Mesenchymal stem cell (in vitro differentiated cells and primary cell): ENCODE results near the gene TRIP13.
A peak's percentile ranks its signal among the peaks of the same experiment; 100 is the strongest.

Experiments
- DNase-seq: peaks from one replicate; pipeline ENCODE4 v3.0.0-alpha.2; 2013
- H2AFZ ChIP-seq: one replicate; pipeline ENCODE4 v1.6.1; 2013; ENCODE audit warnings: low read depth, mild to moderate bottlenecking, control low read depth, inconsistent platforms, low read length, moderate library complexity
- H2AK5ac ChIP-seq: 2 replicates; pipeline ENCODE4 v1.6.1; 2013; ENCODE audit warnings: low read length, moderate library complexity, mild to moderate bottlenecking, inconsistent platforms; ENCODE audit not compliant: severe bottlenecking
- H2BK120ac ChIP-seq: one replicate; pipeline ENCODE4 v1.6.1; 2013; ENCODE audit warnings: low read depth, mild to moderate bottlenecking, inconsistent platforms, low read length, moderate library complexity
- H2BK12ac ChIP-seq, 2 experiments: one replicate each; pipeline ENCODE4 v1.6.1; 2013; ENCODE audit warnings: inconsistent platforms in 2 of 2, low read length in 2 of 2, mild to moderate bottlenecking in 2 of 2, moderate library complexity in 2 of 2, control low read depth in 1 of 2
- H2BK15ac ChIP-seq: one replicate; pipeline ENCODE4 v1.6.1; 2013; ENCODE audit warnings: mild to moderate bottlenecking, low read depth, inconsistent platforms; ENCODE audit not compliant: poor library complexity, severe bottlenecking
- H2BK5ac ChIP-seq: 2 replicates; pipeline ENCODE4 v1.6.1; 2013; ENCODE audit warnings: low read depth, mild to moderate bottlenecking, low read length, control low read depth, inconsistent platforms; ENCODE audit not compliant: poor library complexity, severe bottlenecking
- H3K14ac ChIP-seq, 2 experiments: one replicate each; pipeline ENCODE4 v1.6.1; 2013; ENCODE audit warnings: inconsistent platforms in 2 of 2, low read length in 2 of 2, control low read depth in 1 of 2, mild to moderate bottlenecking in 1 of 2, moderate library complexity in 1 of 2
- H3K18ac ChIP-seq, 2 experiments: one replicate each; pipeline ENCODE4 v1.6.1; 2013; ENCODE audit warnings: inconsistent platforms in 2 of 2, low read length in 2 of 2, control low read depth in 1 of 2, low read depth in 1 of 2, mild to moderate bottlenecking in 1 of 2
- H3K23ac ChIP-seq, 2 experiments: one replicate each; pipeline ENCODE4 v1.6.1; 2013; ENCODE audit warnings: inconsistent platforms in 2 of 2, low read length in 2 of 2, mild to moderate bottlenecking in 2 of 2, moderate library complexity in 2 of 2, control low read depth in 1 of 2
- H3K27ac ChIP-seq: 2 replicates; pipeline ENCODE4 v1.5.1; 2013; ENCODE audit warnings: mild to moderate bottlenecking, moderate library complexity, low read length, control low read depth, inconsistent platforms; ENCODE audit not compliant: poor library complexity, severe bottlenecking
- H3K27me3 ChIP-seq, 2 experiments: 2 replicates each; pipeline versions ENCODE4 v1.6.1 to v1.7.0; 2013; ENCODE audit warnings: low read length in 2 of 2, mild to moderate bottlenecking in 2 of 2, moderate library complexity in 2 of 2, control low read depth in 1 of 2, inconsistent platforms in 1 of 2; ENCODE audit not compliant: control insufficient read depth in 1 of 2, insufficient read depth in 1 of 2
- H3K36me3 ChIP-seq, 2 experiments: 2 replicates each; pipeline versions ENCODE4 v1.6.1 to v1.7.0; 2013; ENCODE audit warnings: low read length in 2 of 2, control low read depth in 1 of 2, inconsistent platforms in 1 of 2, low read depth in 1 of 2, mild to moderate bottlenecking in 1 of 2; ENCODE audit not compliant: insufficient read depth in 2 of 2, control insufficient read depth in 1 of 2
- H3K4ac ChIP-seq, 2 experiments: one replicate each; pipeline ENCODE4 v1.6.1; 2013; ENCODE audit warnings: inconsistent platforms in 2 of 2, low read length in 2 of 2, mild to moderate bottlenecking in 2 of 2, moderate library complexity in 2 of 2, control low read depth in 1 of 2, low read depth in 1 of 2
- H3K4me1 ChIP-seq: 2 replicates; pipeline ENCODE4 v1.6.1; 2013; ENCODE audit warnings: low read depth, low read length, control low read depth; ENCODE audit not compliant: control insufficient read depth, insufficient read depth
- H3K4me2 ChIP-seq: 2 replicates; pipeline ENCODE4 v1.6.1; 2013; ENCODE audit warnings: low read length, mild to moderate bottlenecking, inconsistent platforms; ENCODE audit not compliant: poor library complexity, severe bottlenecking
- H3K4me3 ChIP-seq, 2 experiments: 2 replicates each; pipeline versions ENCODE4 v1.5.1 to v1.7.0; 2013; ENCODE audit warnings: low read length in 2 of 2, mild to moderate bottlenecking in 2 of 2, control low read depth in 1 of 2, low read depth in 1 of 2; ENCODE audit not compliant: insufficient read depth in 1 of 2
- H3K79me1 ChIP-seq: replicated peaks from 2 replicates; pipeline ENCODE4 v1.6.1; 2013; ENCODE audit warnings: mild to moderate bottlenecking, control low read depth, low read length, inconsistent platforms; ENCODE audit not compliant: poor library complexity, severe bottlenecking
- H3K9ac ChIP-seq: 2 replicates; pipeline ENCODE4 v1.7.0; 2013; ENCODE audit warnings: mild to moderate bottlenecking, low read length, moderate library complexity
- H3K9me3 ChIP-seq: 2 replicates; pipeline ENCODE4 v1.7.0; 2013; ENCODE audit warnings: mild to moderate bottlenecking, low read length; ENCODE audit not compliant: control insufficient read depth
- H4K8ac ChIP-seq: one replicate; pipeline ENCODE4 v1.6.1; 2013; ENCODE audit warnings: inconsistent platforms, mild to moderate bottlenecking, low read length, moderate library complexity
- H4K91ac ChIP-seq: one replicate; pipeline ENCODE4 v1.6.1; 2013; ENCODE audit warnings: mild to moderate bottlenecking, low read length, inconsistent platforms
- WGBS: methylation state at CpG from one replicate; pipeline ENCODE4 v1.1.7; 2013; ENCODE audit warnings: mixed read lengths; 5-methylcytosine and 5-hydroxymethylcytosine counted together

Gene TRIP13

DNA sequence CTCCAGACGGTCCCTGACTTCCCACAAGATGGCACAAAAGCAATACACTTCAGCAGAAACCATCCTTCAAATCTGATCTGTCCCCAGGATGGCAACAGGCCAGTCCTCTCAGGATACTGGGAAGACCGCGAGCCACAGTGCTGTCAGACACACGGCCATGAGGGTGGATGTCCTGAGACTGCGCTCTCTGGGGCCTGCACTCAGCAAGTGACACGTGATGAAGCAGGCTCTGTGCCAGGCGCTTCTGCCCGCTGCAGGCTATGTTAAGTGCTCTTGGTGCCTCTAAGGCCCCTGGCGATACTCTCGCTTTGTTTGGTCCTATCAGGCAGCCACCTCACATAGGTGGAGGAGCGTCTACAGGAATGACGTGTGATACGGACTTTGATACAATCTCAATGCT, 7.2 kb upstream of the TRIP13 start:
- Histone ChIP-seq H2BK120ac (no peak overlapping the region), H2BK12ac (no peak overlapping the region), H3K9me3 (no peaks in the 10 kb centered on the region), H3K4ac (no peak overlapping the region), H3K27ac (no peak overlapping the region), H3K4me1 (peaks cover 4% of the 10 kb centered on the region), H3K18ac (no peak overlapping the region), H3K79me1 (peaks cover 56% of the 10 kb centered on the region), H2AK5ac (no peak overlapping the region), H3K4me3 (no peak overlapping the region), H3K23ac (no peak overlapping the region), H3K27me3 (no peaks in the 10 kb centered on the region), H3K14ac (no peak overlapping the region), H2AFZ (no peak overlapping the region), H3K36me3 (peaks cover 88 to 100% of the 10 kb centered on the region in 2 experiments), H4K91ac (no peak overlapping the region), H4K8ac (no peak overlapping the region), H2BK15ac (no peak overlapping the region), H3K9ac (no peak overlapping the region), H2BK5ac (no peak overlapping the region), H3K4me2 (no peak overlapping the region)
- no peak for DNase-seq
- WGBS: 97% methylated on average over 13 of the region's 13 CpGs

GRCh38 chr5:886036-886435, 6.6 kb upstream of the TRIP13 start:
- WGBS: 98% methylated on average over 13 of the region's 13 CpGs
- DNase-seq: no peak
- no peak overlapping the region for H3K4ac ChIP-seq

GRCh38 chr5:886716-887325, 5.9 kb upstream of the TRIP13 start:
- H4K8ac ChIP-seq: no peak overlapping the region
- no peak overlapping the region for H3K23ac ChIP-seq
- WGBS: 97% methylated on average over 26 of the region's 26 CpGs
- no peak overlapping the region for H2AFZ ChIP-seq
- H3K27ac ChIP-seq: no peak overlapping the region
- no peak overlapping the region for H3K18ac ChIP-seq
- no peak overlapping the region for H3K4me3 ChIP-seq
- H2BK12ac ChIP-seq: no peak overlapping the region
- peaks cover 54% of the 10 kb centered on the region for H3K79me1 ChIP-seq
- no peak for DNase-seq
- H3K4ac ChIP-seq: no peak overlapping the region
- H3K9me3 ChIP-seq: no peaks in the 10 kb centered on the region
- H3K4me2 ChIP-seq: no peak overlapping the region
- peaks cover 14% of the 10 kb centered on the region for H3K4me1 ChIP-seq
- no peak overlapping the region for H3K14ac ChIP-seq
- no peak overlapping the region for H2BK15ac ChIP-seq
- no peak overlapping the region for H3K9ac ChIP-seq
- H3K27me3 ChIP-seq: no peaks in the 10 kb centered on the region
- no peak overlapping the region for H2BK5ac ChIP-seq
- H3K36me3 ChIP-seq: peaks cover 85 to 94% of the 10 kb centered on the region in 2 experiments
- no peak overlapping the region for H2AK5ac ChIP-seq
- no peak overlapping the region for H4K91ac ChIP-seq
- no peak overlapping the region for H2BK120ac ChIP-seq

More at GRCh38 chr5:886036-886435, 6.6 kb upstream of the TRIP13 start:
- H4K8ac ChIP-seq: no peak overlapping the region
- H2BK15ac ChIP-seq: no peak overlapping the region
- H3K79me1 ChIP-seq: peaks cover 53% of the 10 kb centered on the region
- no peak overlapping the region for H3K14ac ChIP-seq
- no peak overlapping the region for H3K23ac ChIP-seq
- H3K27me3 ChIP-seq: no peaks in the 10 kb centered on the region
- no peak overlapping the region for H2BK120ac ChIP-seq
- H3K18ac ChIP-seq: no peak overlapping the region
- no peak overlapping the region for H2BK5ac ChIP-seq
- H3K4me1 ChIP-seq: peaks cover 7% of the 10 kb centered on the region
- H3K4me3 ChIP-seq: no peak overlapping the region
- H3K27ac ChIP-seq: no peak overlapping the region
- H2BK12ac ChIP-seq: no peak overlapping the region
- H3K36me3 ChIP-seq: peaks cover 85 to 100% of the 10 kb centered on the region in 2 experiments
- no peaks in the 10 kb centered on the region for H3K9me3 ChIP-seq
- H4K91ac ChIP-seq: no peak overlapping the region
- H2AFZ ChIP-seq: no peak overlapping the region
- H2AK5ac ChIP-seq: no peak overlapping the region
- H3K4me2 ChIP-seq: no peak overlapping the region
- no peak overlapping the region for H3K9ac ChIP-seq

DNA sequence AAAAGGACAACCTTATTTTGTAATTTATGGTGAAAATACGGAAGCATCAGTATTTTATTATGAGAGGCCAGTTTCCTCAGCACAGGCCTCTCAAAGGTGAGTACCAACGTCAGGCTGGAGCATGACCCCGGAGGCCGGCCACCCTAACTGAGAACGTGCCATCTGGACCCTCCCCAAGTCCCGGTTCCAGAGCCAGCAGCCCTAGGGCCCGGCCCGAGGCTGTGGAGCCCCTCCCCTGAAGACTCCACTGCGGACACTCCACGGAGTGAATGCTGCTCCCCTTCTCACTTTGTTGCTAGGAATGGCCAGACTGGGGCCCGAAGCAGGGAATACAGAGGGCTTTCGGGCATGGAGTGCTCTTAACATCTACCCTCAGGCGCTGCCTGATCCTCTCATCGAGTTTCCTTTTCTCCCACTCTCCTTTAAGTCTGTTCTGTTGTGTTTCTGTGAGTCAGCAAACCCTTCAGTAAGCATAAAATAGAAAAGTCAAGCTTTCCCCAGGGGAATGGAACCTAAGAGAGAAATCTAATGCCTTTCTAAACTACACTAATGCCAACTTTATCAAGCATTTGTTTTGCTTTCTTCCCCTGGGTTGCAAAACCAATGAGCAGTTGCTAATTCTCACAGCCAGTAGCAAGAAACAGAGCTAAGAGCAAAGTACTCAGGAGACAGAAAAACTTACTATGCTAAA, 4.6 kb upstream of the TRIP13 start:
- peaks cover 48% of the 10 kb centered on the region for H3K79me1 ChIP-seq
- no peak overlapping the region for H3K14ac ChIP-seq
- no peak overlapping the region for H2BK120ac ChIP-seq
- H2BK15ac ChIP-seq: no peak overlapping the region
- no peak overlapping the region for H3K4ac ChIP-seq
- no peak overlapping the region for H4K91ac ChIP-seq
- no peak for DNase-seq
- peaks cover 72 to 81% of the 10 kb centered on the region in 2 experiments for H3K36me3 ChIP-seq
- H2AFZ ChIP-seq: no peak overlapping the region
- H2BK5ac ChIP-seq: no peak overlapping the region
- H3K9ac ChIP-seq: peak overlapping the region; percentile 33
- H3K4me1 ChIP-seq: peaks cover 16% of the 10 kb centered on the region
- no peak overlapping the region for H3K23ac ChIP-seq
- H2BK12ac ChIP-seq: no peak overlapping the region
- H3K9me3 ChIP-seq: no peaks in the 10 kb centered on the region
- H3K27ac ChIP-seq: no peak overlapping the region
- no peak overlapping the region for H3K18ac ChIP-seq
- H3K4me3 ChIP-seq: no peak overlapping the region
- H3K27me3 ChIP-seq: no peaks in the 10 kb centered on the region
- H4K8ac ChIP-seq: no peak overlapping the region
- no peak overlapping the region for H2AK5ac ChIP-seq
- H3K4me2 ChIP-seq: no peak overlapping the region
- 97% methylated on average over 13 of the region's 14 CpGs for WGBS
